ENCODE results near the gene INTS11. TPM values are rescaled to one million over a fixed set of nuclear protein-coding genes. Genes with fewer than 3 reads are reported as not detected.

INTS11 gene
- total and polyA plus RNA-seq, 2 of the 8 experiments (the other 6 are each of a cell fraction or from before 2014, with no cell fraction given) = 113 to 243 TPM

DNA sequence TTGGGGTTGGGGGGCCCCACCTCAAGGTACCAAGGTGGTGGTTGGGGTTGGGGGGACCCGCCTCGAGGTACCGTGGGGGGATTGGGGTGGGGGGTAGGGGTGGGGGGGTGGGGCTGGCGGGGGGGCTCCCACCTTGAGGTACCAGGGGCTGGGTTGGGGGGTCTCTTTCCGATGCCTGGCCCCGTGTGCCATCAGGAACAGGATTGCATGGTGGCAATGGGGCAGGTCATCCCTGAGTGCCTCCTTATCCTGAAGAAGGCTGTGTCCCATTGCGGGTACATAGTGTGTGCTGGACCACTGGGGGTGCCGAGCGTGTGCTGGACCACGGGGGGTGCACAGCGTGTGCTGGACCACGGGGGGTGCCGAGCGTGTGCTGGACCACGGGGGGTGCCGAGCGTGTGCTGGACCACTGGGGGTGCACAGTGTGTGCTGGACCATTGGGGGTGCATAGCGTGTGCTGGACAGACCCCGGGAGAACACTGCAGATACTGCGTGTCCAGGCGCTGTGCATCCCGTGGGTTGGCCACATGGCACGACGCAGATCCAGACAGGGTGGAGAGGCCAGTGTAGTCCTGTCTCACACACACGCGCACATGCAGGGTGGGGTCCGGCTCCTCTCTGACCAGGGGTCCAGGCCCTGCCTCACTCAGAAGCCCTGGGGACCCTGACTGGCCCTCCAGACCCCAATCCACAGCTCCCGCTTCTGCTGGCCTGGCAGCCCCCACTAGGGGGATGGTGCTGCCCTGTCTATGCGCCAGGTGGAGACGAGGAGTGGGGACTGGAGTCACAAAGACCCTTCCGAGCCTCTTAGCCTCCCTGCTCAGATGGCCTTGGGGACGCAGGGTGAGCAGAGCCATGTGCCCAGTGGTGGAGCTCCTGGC, 40.0 kb downstream of the INTS11 start:
- no peaks in the 10 kb centered on the region for H3K27me3 ChIP-seq (replicated peaks in 1 of 4; ENCODE audit: control insufficient read depth in 3 of 4, extremely low read depth in 1 of 4, insufficient read depth in 3 of 4, low read length in 3 of 4)
- FAIRE-seq (no peak), DNase-seq (ENCODE audit: low read depth in 1 of 2, low spot score in 2 of 2) (peak in 1 of 2 experiments; percentile 54)
- no peak overlapping the region for H4K5ac ChIP-seq (ENCODE audit: insufficient read length, low read depth, low read length)
- peak overlapping the region; percentile 50; the same call in 1 of the 2 replicates for H2BK12ac ChIP-seq (ENCODE audit: low read depth, low read length)
- no peak overlapping the region for H3K27ac ChIP-seq (ENCODE audit: low read depth, low read length)
- H3K79me2 ChIP-seq (ENCODE audit: control insufficient read depth in 1 of 2, insufficient read depth in 2 of 2, low read length in 2 of 2) = no peaks in the 10 kb centered on the region
- TF ChIP-seq RFX5 (IDR thresholded peaks at IDR 0.05; ENCODE audit: borderline replicate concordance, low read depth, low read length) (no peak), SP1 (IDR thresholded peaks at IDR 0.05; ENCODE audit: low read depth, low read length) (no peak), EP300 (IDR thresholded peaks at IDR 0.05; ENCODE audit: borderline replicate concordance in 1 of 2, low read depth in 2 of 2, low read length in 2 of 2) (no peak), GABPA (IDR thresholded peaks at IDR 0.05; ENCODE audit: borderline replicate concordance, insufficient read depth, low read length) (no peak), YY1 (IDR thresholded peaks at IDR 0.05; ENCODE audit: low read depth, low read length) (no peak)
- TF ChIP-seq, protein P1, sequence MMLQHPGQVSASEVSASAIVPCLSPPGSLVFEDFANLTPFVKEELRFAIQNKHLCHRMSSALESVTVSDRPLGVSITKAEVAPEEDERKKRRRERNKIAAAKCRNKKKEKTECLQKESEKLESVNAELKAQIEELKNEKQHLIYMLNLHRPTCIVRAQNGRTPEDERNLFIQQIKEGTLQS (IDR thresholded peaks at IDR 0.05; ENCODE audit: insufficient read depth, low read depth, low read length) = no peak
- TF ChIP-seq, protein P2, sequence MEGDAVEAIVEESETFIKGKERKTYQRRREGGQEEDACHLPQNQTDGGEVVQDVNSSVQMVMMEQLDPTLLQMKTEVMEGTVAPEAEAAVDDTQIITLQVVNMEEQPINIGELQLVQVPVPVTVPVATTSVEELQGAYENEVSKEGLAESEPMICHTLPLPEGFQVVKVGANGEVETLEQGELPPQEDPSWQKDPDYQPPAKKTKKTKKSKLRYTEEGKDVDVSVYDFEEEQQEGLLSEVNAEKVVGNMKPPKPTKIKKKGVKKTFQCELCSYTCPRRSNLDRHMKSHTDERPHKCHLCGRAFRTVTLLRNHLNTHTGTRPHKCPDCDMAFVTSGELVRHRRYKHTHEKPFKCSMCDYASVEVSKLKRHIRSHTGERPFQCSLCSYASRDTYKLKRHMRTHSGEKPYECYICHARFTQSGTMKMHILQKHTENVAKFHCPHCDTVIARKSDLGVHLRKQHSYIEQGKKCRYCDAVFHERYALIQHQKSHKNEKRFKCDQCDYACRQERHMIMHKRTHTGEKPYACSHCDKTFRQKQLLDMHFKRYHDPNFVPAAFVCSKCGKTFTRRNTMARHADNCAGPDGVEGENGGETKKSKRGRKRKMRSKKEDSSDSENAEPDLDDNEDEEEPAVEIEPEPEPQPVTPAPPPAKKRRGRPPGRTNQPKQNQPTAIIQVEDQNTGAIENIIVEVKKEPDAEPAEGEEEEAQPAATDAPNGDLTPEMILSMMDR (IDR thresholded peaks at IDR 0.05; ENCODE audit: control extremely low read depth in 1 of 3, insufficient read depth in 1 of 3, low read depth in 1 of 3, low read length in 3 of 3) = no peak
- peaks cover 0 to 2% (median under 1%) of the 10 kb centered on the region in 4 experiments; a peak in 1 of 7 replicates for H3K4me1 ChIP-seq (replicated peaks in 1 of 4; ENCODE audit: control insufficient read depth in 3 of 4, insufficient read depth in 4 of 4, low read length in 3 of 4)
- peaks cover 0 to 2% of the 10 kb centered on the region in 2 experiments; a peak in 1 of 4 replicates for H3K9me3 ChIP-seq (ENCODE audit: insufficient read depth in 2 of 2, low read depth in 1 of 2, low read length in 1 of 2)
- ChIA-PET POLR2A (ENCODE audit: partially characterized antibody) (interaction anchor here (0.9 to 2.6 kb wide), 2 partner anchors 10 to 43 kb away, joined by 4 to 12 read pairs; partner anchors contain the start of gene UBE2J2), CTCF (ENCODE audit: partially characterized antibody) (interaction anchor here (0.6 to 1.8 kb wide), 11 partner anchors 9 to 162 kb away, joined by 3 to 5 read pairs (median 3); no protein-coding TSS in a partner anchor)
- no peak overlapping the region for H3K4me3 ChIP-seq (ENCODE audit: extremely low read depth in 1 of 4, insufficient read depth in 2 of 4, low read depth in 3 of 4, low read length in 4 of 4)
- no peak overlapping the region for H2BK20ac ChIP-seq (ENCODE audit: low read length)
- 0 out of 2 replicates have a peak overlapping the region, but pooled peaks have one; percentile 39 for H2AK5ac ChIP-seq (ENCODE audit: low read depth, low read length)
- no peak overlapping the region for H3K4ac ChIP-seq (replicated peaks; ENCODE audit: insufficient read length, low read depth, low read length)
- H3K23me2 ChIP-seq (ENCODE audit: low read depth, low read length) = no peaks in the 10 kb centered on the region
- H4K8ac ChIP-seq (ENCODE audit: extremely low read depth, insufficient read depth, low read length) = peak overlapping the region; percentile 68; the same call in 1 of the 2 replicates
- H4K91ac ChIP-seq (replicated peaks; ENCODE audit: insufficient read length, low read length) = no peak overlapping the region
- H3K36me3 ChIP-seq (ENCODE audit: control insufficient read depth in 2 of 4, insufficient read depth in 4 of 4, low read length in 3 of 4) = no peaks in the 10 kb centered on the region
- H3K56ac ChIP-seq (replicated peaks; ENCODE audit: insufficient read length, low read depth, low read length) = no peak overlapping the region
- H2BK5ac ChIP-seq (ENCODE audit: low read depth, low read length) = no peak overlapping the region
- H3K14ac ChIP-seq (ENCODE audit: insufficient read length) = no peak overlapping the region
- WGBS, 2 experiments (ENCODE audit: extremely low coverage in 1 of 2, insufficient coverage in 1 of 2, insufficient read length in 1 of 2, insufficient replicate concordance in 2 of 2, low coverage in 1 of 2, low lambda C conversion rate in 2 of 2, missing lambda C conversion rate in 1 of 2) = 91% methylated on average over 20 of the region's 32 CpGs; no CpG with 5 or more reads in 1 of the 2 experiments
- H3K4me2 ChIP-seq (ENCODE audit: insufficient read depth in 1 of 2, low read depth in 2 of 2, low read length in 2 of 2) = no peak overlapping the region
- H2BK15ac ChIP-seq (ENCODE audit: low read length) = no peak overlapping the region
- no peak overlapping the region for H2AFZ ChIP-seq (ENCODE audit: low read length)
- no peaks in the 10 kb centered on the region for H4K20me1 ChIP-seq (replicated peaks in 1 of 2; ENCODE audit: control insufficient read depth in 1 of 2, insufficient read depth in 2 of 2, low read length in 2 of 2)
- no peaks in the 10 kb centered on the region for H3K79me1 ChIP-seq (ENCODE audit: low read depth, low read length)
- H3K9ac ChIP-seq (replicated peaks in 1 of 4; ENCODE audit: extremely low read depth in 1 of 4, low read depth in 3 of 4, low read length in 3 of 4) = no peak overlapping the region
- H3K23ac ChIP-seq (ENCODE audit: insufficient read length) = no peak overlapping the region
- H3K18ac ChIP-seq (ENCODE audit: extremely low read depth, low read length) = no peak overlapping the region
- no peak overlapping the region for H2BK120ac ChIP-seq (replicated peaks; ENCODE audit: low read depth, low read length)

Data from H1 (cell line).